ENCODE data around the gene HLA-DMB.

- TF ChIP-seq CTCF (IDR thresholded peaks at IDR 0.05; ENCODE audit: low read depth, low read length, missing input control), result no peak
- TF ChIP-seq, protein P1, sequence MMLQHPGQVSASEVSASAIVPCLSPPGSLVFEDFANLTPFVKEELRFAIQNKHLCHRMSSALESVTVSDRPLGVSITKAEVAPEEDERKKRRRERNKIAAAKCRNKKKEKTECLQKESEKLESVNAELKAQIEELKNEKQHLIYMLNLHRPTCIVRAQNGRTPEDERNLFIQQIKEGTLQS (IDR thresholded peaks at IDR 0.05), result no peak
- TF ChIP-seq YY1 (IDR thresholded peaks at IDR 0.05), result no peak
- no peak for TF ChIP-seq GABPA (IDR thresholded peaks at IDR 0.05 in 1 of 2, conservative IDR thresholded peaks at IDR 0.05 in 1 of 2)
- TF ChIP-seq HNF4A (conservative IDR thresholded peaks at IDR 0.05), result no peak
- no peak for TF ChIP-seq MAX (IDR thresholded peaks at IDR 0.05)
- TF ChIP-seq HNF4G (IDR thresholded peaks at IDR 0.05), result no peak
- TF ChIP-seq ZBTB33 (IDR thresholded peaks at IDR 0.05), result no peak
- no peak for TF ChIP-seq SP1 (IDR thresholded peaks at IDR 0.05)
- TF ChIP-seq REST (IDR thresholded peaks at IDR 0.05), result no peak
Observed at GRCh38 chr6:32895006-32895345, 45.9 kb downstream of the HLA-DMB start.

Data from liver (tissue), 3 donors.